GM21529 (cell line): ENCODE measurements around the gene ZBTB2.
A peak's percentile ranks its signal among the peaks of the same experiment; 100 is the strongest.
"Not testable (repeated sequence)": the region's sequence is repeated elsewhere in the genome, so short reads cannot be mapped to it uniquely, and the experiment has no call there.

ENCODE experiments used
- ATAC-seq: cut with Tn5 transposase; IDR thresholded peaks from one replicate; pipeline ENCODE4 v1.9.1; 2021; ENCODE audit not compliant: unreplicated experiment

The ZBTB2 gene

GRCh38 chr6:151338651-151339200, 52.6 kb downstream of the ZBTB2 start:
- ATAC-seq = no peak

GRCh38 chr6:151335930-151336329, 55.4 kb downstream of the ZBTB2 start:
- no peak for ATAC-seq

GRCh38 chr6:151330130-151330696, 61.1 kb downstream of the ZBTB2 start:
- ATAC-seq = no peak

GRCh38 chr6:151327101-151327500, 64.3 kb downstream of the ZBTB2 start:
- ATAC-seq = no peak

- ATAC-seq = no peak
These were observed 65.1 kb downstream of the ZBTB2 start for GRCh38 chr6:151326116-151326825.

GRCh38 chr6:151325075-151326050, 66.0 kb downstream of the ZBTB2 start:
- peak; percentile 43 for ATAC-seq

- peak; percentile 10 for ATAC-seq
These were observed 66.9 kb downstream of the ZBTB2 start for GRCh38 chr6:151324488-151324825.

GRCh38 chr6:151323791-151324487, 67.4 kb downstream of the ZBTB2 start:
- ATAC-seq = peak; percentile 76

GRCh38 chr6:151322570-151322969, 68.8 kb downstream of the ZBTB2 start:
- ATAC-seq = no peak

- ATAC-seq = no peak
These were observed 69.9 kb downstream of the ZBTB2 start for GRCh38 chr6:151321438-151321837.

- ATAC-seq = no peak
These were observed 71.2 kb downstream of the ZBTB2 start for GRCh38 chr6:151320140-151320539.

GRCh38 chr6:151317995-151318365, 73.4 kb downstream of the ZBTB2 start:
- no peak for ATAC-seq

GRCh38 chr6:151317103-151317994, 74.0 kb downstream of the ZBTB2 start:
- no peak for ATAC-seq

GRCh38 chr6:151315661-151316060, 75.7 kb downstream of the ZBTB2 start:
- ATAC-seq = not testable (repeated sequence)
